Heart left ventricle (tissue), 16 donors: ENCODE measurements around the gene IMMP2L. TPM values are rescaled to one million over a fixed set of nuclear protein-coding genes. Genes with fewer than 3 reads are reported as not detected.
A peak's percentile ranks its signal among the peaks of the same experiment; 100 is the strongest.

Experiments used
- ATAC-seq, 4 donors: fragments of 200-7000 bp; cut with Tn5 transposase; one replicate each; pipeline ENCODE4 v1.9.1; 2020 to 2022; ENCODE audit warnings: moderate library complexity in 4 of 4, mild to moderate bottlenecking in 3 of 4, moderate number of reproducible peaks in 1 of 4
- DNase-seq, 5 donors: peaks; one replicate each; pipeline ENCODE4 v3.0.0-alpha.2; 2020
- H3K27ac ChIP-seq, 12 donors: fragments of 200-600 bp; sonication (generic) in 4 of 12; one replicate each; pipeline versions ENCODE4 v1.5.0 to v1.8.0; 2016 to 2022; ENCODE audit warnings: mild to moderate bottlenecking in 2 of 12
- H3K27me3 ChIP-seq, 9 donors: fragments of 200-600 bp; sonication (generic) in 2 of 9; one replicate each; pipeline versions ENCODE4 v1.5.1 to v1.8.0; 2016 to 2022; ENCODE audit warnings: mild to moderate bottlenecking in 3 of 9
- H3K36me3 ChIP-seq, 9 donors: fragments of 200-600 bp; sonication (generic) in 2 of 9; one replicate each; pipeline versions ENCODE4 v1.5.0 to v1.8.0; 2018 to 2022; ENCODE audit warnings: mild to moderate bottlenecking in 2 of 9
- H3K4me1 ChIP-seq, 12 donors: fragments of 200-600 bp; sonication (generic) in 4 of 12; one replicate each; pipeline versions ENCODE4 v1.5.0 to v1.8.0; 2016 to 2022; ENCODE audit warnings: mild to moderate bottlenecking in 3 of 12
- H3K4me3 ChIP-seq, 12 donors: fragments of 200-600 bp; sonication (generic) in 4 of 12; one replicate each; pipeline versions ENCODE4 v1.5.0 to v1.8.0; 2017 to 2022; ENCODE audit warnings: mild to moderate bottlenecking in 9 of 12, moderate library complexity in 4 of 12
- H3K9me3 ChIP-seq, 12 donors: fragments of 200-600 bp; sonication (generic) in 4 of 12; one replicate each; pipeline versions ENCODE4 v1.5.0 to v1.8.0; 2016 to 2022; ENCODE audit warnings: mild to moderate bottlenecking in 1 of 12
- POLR2A ChIP-seq, 2 donors: fragments of 450-650 bp; IDR thresholded peaks; one replicate each; pipeline ENCODE4 v1.6.1; 2017; ENCODE audit warnings: antibody characterized with exemption in 2 of 2, mild to moderate bottlenecking in 2 of 2, moderate library complexity in 2 of 2
- WGBS, 4 donors: extraction: QIAGEN DNeasy Blood & Tissue Kit in 2 of 4; methylation state at CpG; one replicate each; pipeline versions ENCODE4 v1.1.5 to v1.1.7; 2013 to 2018; 5-methylcytosine and 5-hydroxymethylcytosine counted together
- intact Hi-C, 10 donors: fragments of 100-400 bp; cut with DNase I; formaldehyde crosslinking; loops; one replicate each; pipeline versions ENCODE4 v1.11.1 to v1.14.2; 2022
- polyA plus RNA-seq, 2 donors: library from polyadenylated mRNA; stranded (reverse); fragments of 200-250 nt; gene quantifications; one replicate each; pipeline ENCODE4 v1.2.3, GENCODE V29; 2013
- total RNA-seq, 9 donors: library from RNA; depleted of rRNA in 2 of 9; stranded (reverse); fragments of >200 nt in 2 of 9; fragmentation: NEBNext Ultra II Directional in 3 of 9; extraction: Animal tissue kit (Norgen Biotek cat#: 25700) in 3 of 9; gene quantifications; one replicate each; pipeline versions ENCODE4 v1.1.0 to v1.2.4, GENCODE V29; 2016 to 2023
- TF ChIP-seq, protein P1 (sequence below), 12 donors: fragments of 200-600 bp; sonication (generic) in 4 of 12; IDR thresholded peaks; one replicate each; pipeline versions ENCODE4 v1.5.0 to v1.8.0; 2018 to 2022; ENCODE audit warnings: antibody characterized with exemption in 12 of 12, mild to moderate bottlenecking in 5 of 12
- donor health status: ischemic (EF 13 %, LVEDD 7.1; RV severe dilation, severe dysfunction).
- donor health status: healthy with polysubstance abuse.
- donor health status: DM: no; HTN: yes; CAD: no.
- donor health status: DM: no; HTN: no; CAD: no.
- donor health status: ischemic (EF 25% LVEDD 6.9; RV normal size, moderate dysfunction).
- donor health status: ischemic (EF 25% LVEDD 5.7; RV mildly dilated, moderate dysfunction).
- donor health status: healthy.
- donor health status: DM: yes; HTN: yes; CAD: no.
- donor health status: ischemic (EF 35%, LVEDD 5.7; RV mildly dilated, moderate dysfunction).
- donor health status: nonischemic (EF 11% LVEDD 7.7; RV severe dilation, severe dysfunction).
- donor health status: DM: yes; HTN: yes; CAD: no.
- donor health status: PGD.
- donor health status: ischemic (EF 29% LVEDD 5.4; RV normal size, mild dysfunction).
- donor health status: nonischemic (EF 23%, LVEDD 6.1; RV moderate dilation, normal function).

The IMMP2L gene
- total and polyA plus RNA-seq, 11 donors = 5.1 to 17.2 (median 15.9) TPM

- DNase-seq (no peak), ATAC-seq (no peak)
- TF ChIP-seq, protein P1, sequence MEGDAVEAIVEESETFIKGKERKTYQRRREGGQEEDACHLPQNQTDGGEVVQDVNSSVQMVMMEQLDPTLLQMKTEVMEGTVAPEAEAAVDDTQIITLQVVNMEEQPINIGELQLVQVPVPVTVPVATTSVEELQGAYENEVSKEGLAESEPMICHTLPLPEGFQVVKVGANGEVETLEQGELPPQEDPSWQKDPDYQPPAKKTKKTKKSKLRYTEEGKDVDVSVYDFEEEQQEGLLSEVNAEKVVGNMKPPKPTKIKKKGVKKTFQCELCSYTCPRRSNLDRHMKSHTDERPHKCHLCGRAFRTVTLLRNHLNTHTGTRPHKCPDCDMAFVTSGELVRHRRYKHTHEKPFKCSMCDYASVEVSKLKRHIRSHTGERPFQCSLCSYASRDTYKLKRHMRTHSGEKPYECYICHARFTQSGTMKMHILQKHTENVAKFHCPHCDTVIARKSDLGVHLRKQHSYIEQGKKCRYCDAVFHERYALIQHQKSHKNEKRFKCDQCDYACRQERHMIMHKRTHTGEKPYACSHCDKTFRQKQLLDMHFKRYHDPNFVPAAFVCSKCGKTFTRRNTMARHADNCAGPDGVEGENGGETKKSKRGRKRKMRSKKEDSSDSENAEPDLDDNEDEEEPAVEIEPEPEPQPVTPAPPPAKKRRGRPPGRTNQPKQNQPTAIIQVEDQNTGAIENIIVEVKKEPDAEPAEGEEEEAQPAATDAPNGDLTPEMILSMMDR (IDR thresholded peaks at IDR 0.05) = no peak
- TF ChIP-seq POLR2A (IDR thresholded peaks at IDR 0.05) = no peak
- peaks cover 0 to 20% (median 6%) of the 10 kb centered on the region in 12 donors for H3K4me1 ChIP-seq
- no peaks in the 10 kb centered on the region for H3K36me3 ChIP-seq
- intact Hi-C loops = loop anchor here in 2 of 10 donors (10.0 kb wide), 2 partner anchors 87 to 237 kb away; no protein-coding TSS in a partner anchor
- H3K27me3 ChIP-seq = no peaks in the 10 kb centered on the region
- H3K9me3 ChIP-seq = no peaks in the 10 kb centered on the region
- H3K27ac ChIP-seq = no peak overlapping the region
- no peak overlapping the region for H3K4me3 ChIP-seq
Observed at GRCh38 chr7:111071556-111071955, 490.7 kb downstream of the IMMP2L start.

DNA sequence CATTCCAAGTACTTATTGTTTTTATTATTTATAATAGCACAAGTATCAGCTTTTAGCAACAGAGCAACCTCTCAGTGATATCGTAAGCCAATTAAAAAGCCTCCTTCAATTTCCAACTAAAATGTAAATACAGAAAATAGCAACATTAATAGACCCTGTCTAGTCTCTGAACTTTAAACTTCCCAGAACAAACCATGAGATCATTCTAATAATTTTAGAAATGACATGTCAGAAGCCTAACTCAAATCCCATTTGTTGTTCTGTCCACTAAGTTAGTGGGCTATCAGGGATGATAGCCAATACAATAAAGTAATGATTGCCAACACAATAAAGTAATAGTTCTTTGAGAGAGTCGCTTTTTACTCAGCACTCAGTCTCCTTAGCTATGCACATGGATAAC, 493.7 kb downstream of the IMMP2L start:
- TF ChIP-seq, protein P1 (IDR thresholded peaks at IDR 0.05) = no peak
- TF ChIP-seq POLR2A (IDR thresholded peaks at IDR 0.05) = no peak
- DNase-seq (no peak), ATAC-seq (peak in 2 of 4 donors; percentile 51)
- H3K9me3 ChIP-seq = no peaks in the 10 kb centered on the region
- no peaks in the 10 kb centered on the region for H3K27me3 ChIP-seq
- intact Hi-C loops = no loop called here
- no peak overlapping the region for H3K27ac ChIP-seq
- H3K4me3 ChIP-seq = no peak overlapping the region
- H3K4me1 ChIP-seq = peaks cover 0 to 14% (median under 1%) of the 10 kb centered on the region in 12 donors
- H3K36me3 ChIP-seq = no peaks in the 10 kb centered on the region
- WGBS, 4 donors = 63 to 77% (median 71%) methylated on average over 2 of the region's 2 CpGs

DNA sequence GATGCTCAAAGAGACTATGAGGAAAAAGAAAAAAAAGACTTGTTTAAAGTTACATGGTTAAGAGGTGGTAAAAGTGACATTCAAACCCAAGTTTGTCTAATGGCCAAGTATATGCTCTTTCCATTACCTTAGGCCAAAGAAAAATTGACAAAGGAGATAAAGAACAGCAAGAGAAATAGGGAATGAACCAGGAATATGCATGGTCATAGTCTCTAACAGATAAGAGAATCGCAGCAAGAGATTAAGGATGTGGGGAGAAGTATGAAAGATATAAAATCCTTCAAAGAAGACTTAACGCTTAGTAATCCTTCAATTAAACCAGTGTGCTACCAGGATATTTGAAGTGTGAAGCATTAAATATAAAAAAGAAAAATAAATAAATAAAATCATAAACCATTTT, 494.6 kb downstream of the IMMP2L start:
- no peak overlapping the region for H3K27ac ChIP-seq
- no peak overlapping the region for H3K4me3 ChIP-seq
- intact Hi-C loops = no loop called here
- TF ChIP-seq POLR2A (IDR thresholded peaks at IDR 0.05) = no peak
- TF ChIP-seq, protein P1 (IDR thresholded peaks at IDR 0.05) = no peak
- H3K4me1 ChIP-seq = peaks cover 0 to 14% (median 0%) of the 10 kb centered on the region in 12 donors
- no peak for ATAC-seq
- WGBS, 4 donors = 78 to 84% (median 81%) methylated on average over 2 of the region's 2 CpGs
- DNase-seq = no peak
- H3K9me3 ChIP-seq = peaks cover 0 to 7% (median 0%) of the 10 kb centered on the region in 12 donors
- no peaks in the 10 kb centered on the region for H3K36me3 ChIP-seq
- H3K27me3 ChIP-seq = no peaks in the 10 kb centered on the region

- Histone ChIP-seq H3K4me1 (peaks cover 0 to 14% (median 0%) of the 10 kb centered on the region in 12 donors), H3K27me3 (no peaks in the 10 kb centered on the region), H3K36me3 (no peaks in the 10 kb centered on the region), H3K27ac (no peak overlapping the region), H3K9me3 (peaks cover 0 to 7% (median 0%) of the 10 kb centered on the region in 12 donors), H3K4me3 (no peak overlapping the region)
- WGBS, 4 donors = 88 to 99% (median 91%) methylated on average over 4 of the region's 4 CpGs
- DNase-seq = no peak
- no peak for TF ChIP-seq POLR2A (IDR thresholded peaks at IDR 0.05)
- TF ChIP-seq, protein P1 (IDR thresholded peaks at IDR 0.05) = no peak
- no peak for ATAC-seq
- intact Hi-C loops = no loop called here
Observed at GRCh38 chr7:111067251-111067650, 495.0 kb downstream of the IMMP2L start.
